ENCODE measurements around the gene PYROXD2. TPM values are rescaled to one million over a fixed set of nuclear protein-coding genes. Genes with fewer than 3 reads are reported as not detected.

PYROXD2 gene
- total and polyA plus RNA-seq, 2 of the 8 experiments (the other 6 are each of a cell fraction or from before 2014, with no cell fraction given): 3.2 to 5.4 TPM

GRCh38 chr10:98361131-98362025 lies 53.6 kb downstream of the PYROXD2 start:
- no peaks in the 10 kb centered on the region for H3K9me3 ChIP-seq (ENCODE audit: insufficient read depth in 2 of 2, low read depth in 1 of 2, low read length in 1 of 2)
- no peaks in the 10 kb centered on the region for H3K27me3 ChIP-seq (replicated peaks in 1 of 4; ENCODE audit: control insufficient read depth in 3 of 4, extremely low read depth in 1 of 4, insufficient read depth in 3 of 4, low read length in 3 of 4)
- ChIA-PET CTCF (ENCODE audit: partially characterized antibody) (interaction anchor here (0.9 to 1.7 kb wide), 5 partner anchors 10 to 53 kb away, joined by 3 to 7 read pairs (median 5); no protein-coding TSS in a partner anchor), POLR2A (ENCODE audit: partially characterized antibody) (interaction anchor here (1.0 kb wide), 1 partner anchor 23 kb away, joined by 3 read pairs; no protein-coding TSS in a partner anchor)
- H3K27ac ChIP-seq (ENCODE audit: low read depth, low read length): no peak overlapping the region
- H3K79me2 ChIP-seq (ENCODE audit: control insufficient read depth in 1 of 2, insufficient read depth in 2 of 2, low read length in 2 of 2): no peaks in the 10 kb centered on the region
- no peak overlapping the region for H3K14ac ChIP-seq (ENCODE audit: insufficient read length)
- no peaks in the 10 kb centered on the region for H3K23me2 ChIP-seq (ENCODE audit: low read depth, low read length)
- H3K4me3 ChIP-seq (ENCODE audit: extremely low read depth in 1 of 4, insufficient read depth in 2 of 4, low read depth in 3 of 4, low read length in 4 of 4): no peak overlapping the region
- no peak overlapping the region for H3K18ac ChIP-seq (ENCODE audit: extremely low read depth, low read length)
- no peak overlapping the region for H3K4me2 ChIP-seq (ENCODE audit: insufficient read depth in 1 of 2, low read depth in 2 of 2, low read length in 2 of 2)
- H4K8ac ChIP-seq (ENCODE audit: extremely low read depth, insufficient read depth, low read length): no peak overlapping the region
- no peak overlapping the region for H2BK20ac ChIP-seq (ENCODE audit: low read length)
- H3K23ac ChIP-seq (ENCODE audit: insufficient read length): no peak overlapping the region
- no peak overlapping the region for H2BK15ac ChIP-seq (ENCODE audit: low read length)
- H2BK12ac ChIP-seq (ENCODE audit: low read depth, low read length): no peak overlapping the region
- H2AK5ac ChIP-seq (ENCODE audit: low read depth, low read length): no peak overlapping the region
- H3K79me1 ChIP-seq (ENCODE audit: low read depth, low read length): no peaks in the 10 kb centered on the region
- H4K91ac ChIP-seq (replicated peaks; ENCODE audit: insufficient read length, low read length): no peak overlapping the region
- H3K56ac ChIP-seq (replicated peaks; ENCODE audit: insufficient read length, low read depth, low read length): no peak overlapping the region
- H3K4ac ChIP-seq (replicated peaks; ENCODE audit: insufficient read length, low read depth, low read length): no peak overlapping the region
- H3K4me1 ChIP-seq (replicated peaks in 1 of 4; ENCODE audit: control insufficient read depth in 3 of 4, insufficient read depth in 4 of 4, low read length in 3 of 4): peaks cover 0 to 7% (median 2%) of the 10 kb centered on the region in 4 experiments; a peak in 2 of 7 replicates
- H2BK5ac ChIP-seq (ENCODE audit: low read depth, low read length): no peak overlapping the region
- no peak for FAIRE-seq
- WGBS, 2 experiments (ENCODE audit: extremely low coverage in 1 of 2, insufficient coverage in 1 of 2, insufficient read length in 1 of 2, insufficient replicate concordance in 2 of 2, low coverage in 1 of 2, low lambda C conversion rate in 2 of 2, missing lambda C conversion rate in 1 of 2): 89% methylated on average over 15 of the region's 15 CpGs; no CpG with 5 or more reads in 1 of the 2 experiments
- H4K20me1 ChIP-seq (replicated peaks in 1 of 2; ENCODE audit: control insufficient read depth in 1 of 2, insufficient read depth in 2 of 2, low read length in 2 of 2): no peaks in the 10 kb centered on the region
- H2BK120ac ChIP-seq (replicated peaks; ENCODE audit: low read depth, low read length): no peak overlapping the region
- H2AFZ ChIP-seq (ENCODE audit: low read length): peak overlapping the region; percentile 100
- DNase-seq (ENCODE audit: low read depth in 1 of 2, low spot score in 2 of 2): no peak
- no peak overlapping the region for H3K9ac ChIP-seq (replicated peaks in 1 of 4; ENCODE audit: extremely low read depth in 1 of 4, low read depth in 3 of 4, low read length in 3 of 4)
- no peak overlapping the region for H4K5ac ChIP-seq (ENCODE audit: insufficient read length, low read depth, low read length)
- no peaks in the 10 kb centered on the region for H3K36me3 ChIP-seq (ENCODE audit: control insufficient read depth in 2 of 4, insufficient read depth in 4 of 4, low read length in 3 of 4)
- TF ChIP-seq GTF2F1 (IDR thresholded peaks at IDR 0.05; ENCODE audit: borderline replicate concordance, low read depth, low read length) (no peak), NRF1 (IDR thresholded peaks at IDR 0.05; ENCODE audit: low read depth, low read length) (no peak), SP1 (IDR thresholded peaks at IDR 0.05; ENCODE audit: low read depth, low read length) (no peak), SAP30 (IDR thresholded peaks at IDR 0.05; ENCODE audit: insufficient read depth, insufficient replicate concordance, low read length) (no peak), SP4 (IDR thresholded peaks at IDR 0.05; ENCODE audit: low read length) (no peak), ATF3 (IDR thresholded peaks at IDR 0.05; ENCODE audit: insufficient read depth, low read depth, low read length) (no peak), HDAC6 (IDR thresholded peaks at IDR 0.05; ENCODE audit: low read depth, low read length) (no peak), USF2 (IDR thresholded peaks at IDR 0.05; ENCODE audit: low read length) (no peak), CBX8 (IDR thresholded peaks at IDR 0.05; ENCODE audit: borderline replicate concordance, low read depth, low read length) (no peak), SP2 (IDR thresholded peaks at IDR 0.05; ENCODE audit: low read length) (no peak)

All from H1 (cell line).